GM19455 (cell line): Measurements from ENCODE around the gene ADSS1.

Experiments
- ATAC-seq: cut with Tn5 transposase; IDR thresholded peaks from one replicate; pipeline ENCODE4 v1.9.1; 2021; ENCODE audit not compliant: unreplicated experiment

ADSS1 gene

GRCh38 chr14:104731320-104732294 lies 7.6 kb downstream of the ADSS1 start:
- ATAC-seq, result no peak

DNA sequence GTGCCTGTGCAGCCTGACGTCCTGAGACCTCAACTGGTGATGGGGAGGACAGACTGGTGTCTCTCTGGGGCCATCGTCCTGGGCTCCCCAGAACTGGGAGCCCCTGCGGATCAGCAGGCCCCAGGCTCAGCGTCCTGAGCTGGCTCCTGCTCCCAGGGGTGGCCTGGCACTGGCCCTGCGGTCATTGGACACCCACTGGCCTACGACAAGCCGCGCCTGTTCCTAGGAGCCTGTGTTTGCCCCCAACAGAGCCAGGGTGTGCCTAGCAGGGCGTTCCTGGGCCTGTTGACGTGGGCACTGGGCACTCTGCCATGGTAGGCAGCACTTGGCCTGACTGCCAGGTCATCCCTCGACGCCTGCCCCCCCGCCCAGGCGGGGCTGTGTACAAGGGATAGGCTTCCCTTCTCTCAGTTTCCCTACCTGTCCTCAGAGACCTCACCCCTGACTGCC lies 8.4 kb downstream of the ADSS1 start:
- ATAC-seq, result no peak

DNA sequence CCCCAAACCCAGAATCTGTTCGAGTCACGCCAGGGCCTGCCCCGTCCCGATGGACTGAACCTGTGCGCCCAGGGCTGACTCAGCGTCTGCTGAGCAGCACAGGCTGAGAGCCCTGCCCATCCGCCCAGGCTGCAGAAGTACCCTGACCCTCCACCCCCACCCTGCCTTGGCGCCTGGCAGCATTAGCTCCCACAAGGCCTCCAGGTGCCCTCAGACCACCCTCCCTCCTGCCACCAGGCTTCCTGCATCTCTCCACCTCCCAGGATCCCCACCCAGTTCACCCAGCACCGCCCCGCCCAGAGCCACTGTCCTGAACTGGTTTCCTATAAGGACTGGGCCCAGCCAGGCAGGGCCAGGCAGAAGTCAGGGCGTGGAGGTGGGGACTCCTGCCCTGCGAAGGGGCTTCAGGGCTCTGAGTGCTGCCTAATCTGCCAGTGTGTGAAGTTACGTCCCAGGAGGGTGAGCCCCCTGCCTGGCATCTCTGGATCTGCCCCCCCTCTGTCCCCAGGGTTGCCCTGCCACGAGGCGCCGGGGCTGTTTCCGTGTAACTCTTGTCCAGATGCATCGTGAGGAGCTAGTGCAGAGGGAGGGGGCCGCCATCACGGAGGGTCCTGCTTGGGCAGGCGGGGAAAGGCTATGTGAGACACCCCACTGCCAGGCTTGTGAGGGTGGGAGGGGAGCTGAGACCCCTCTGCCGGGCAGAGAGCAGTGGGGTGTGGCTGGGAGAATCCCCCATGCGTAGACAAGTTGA lies 9.1 kb downstream of the ADSS1 start:
- ATAC-seq, result no peak

DNA sequence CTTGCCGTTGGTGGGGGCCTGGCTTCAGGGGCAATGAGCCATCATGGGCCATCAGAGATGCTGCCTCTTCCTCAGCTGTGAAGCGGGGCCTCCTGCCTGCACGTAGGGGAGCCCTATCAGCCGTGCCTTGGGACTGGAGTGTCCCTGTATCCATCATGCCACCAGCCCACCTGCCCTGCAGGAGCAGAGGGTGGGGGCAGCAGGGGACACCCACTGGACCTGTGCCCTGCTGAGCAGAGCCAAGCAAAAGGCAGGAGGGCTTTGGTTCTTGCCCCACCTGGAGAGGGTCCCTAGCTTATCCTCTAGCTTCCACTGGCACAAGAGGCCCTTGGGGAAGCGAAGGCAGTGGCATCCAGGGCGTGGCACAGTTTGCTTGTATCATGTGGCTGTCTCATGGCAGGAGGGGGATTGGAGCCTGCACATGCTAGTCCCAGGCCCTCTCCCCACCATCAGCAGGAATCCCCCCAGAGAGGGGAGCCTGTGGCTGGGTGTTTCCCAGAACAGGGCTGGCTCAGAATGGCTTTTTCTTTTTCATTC lies 10.1 kb downstream of the ADSS1 start:
- no peak for ATAC-seq

DNA sequence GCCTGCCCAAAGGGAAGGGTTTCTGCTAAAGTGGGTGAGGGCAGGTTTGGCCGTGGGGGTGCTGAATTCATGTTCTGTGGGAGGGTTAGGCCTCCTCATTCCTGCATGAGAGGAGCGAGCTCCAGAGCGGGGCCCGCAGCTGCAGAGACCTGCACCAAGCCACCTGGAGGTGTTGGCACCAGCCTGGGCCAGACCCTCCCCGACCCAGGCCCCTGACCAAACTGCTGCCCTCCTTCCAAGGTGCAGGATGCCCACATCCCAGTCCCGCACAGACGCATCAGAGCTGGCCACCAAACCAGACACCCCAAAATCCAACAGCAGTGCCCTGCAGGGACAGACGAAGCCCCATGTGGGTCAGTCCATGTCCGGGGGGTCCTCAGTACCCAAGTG lies 10.6 kb downstream of the ADSS1 start:
- no peak for ATAC-seq

DNA sequence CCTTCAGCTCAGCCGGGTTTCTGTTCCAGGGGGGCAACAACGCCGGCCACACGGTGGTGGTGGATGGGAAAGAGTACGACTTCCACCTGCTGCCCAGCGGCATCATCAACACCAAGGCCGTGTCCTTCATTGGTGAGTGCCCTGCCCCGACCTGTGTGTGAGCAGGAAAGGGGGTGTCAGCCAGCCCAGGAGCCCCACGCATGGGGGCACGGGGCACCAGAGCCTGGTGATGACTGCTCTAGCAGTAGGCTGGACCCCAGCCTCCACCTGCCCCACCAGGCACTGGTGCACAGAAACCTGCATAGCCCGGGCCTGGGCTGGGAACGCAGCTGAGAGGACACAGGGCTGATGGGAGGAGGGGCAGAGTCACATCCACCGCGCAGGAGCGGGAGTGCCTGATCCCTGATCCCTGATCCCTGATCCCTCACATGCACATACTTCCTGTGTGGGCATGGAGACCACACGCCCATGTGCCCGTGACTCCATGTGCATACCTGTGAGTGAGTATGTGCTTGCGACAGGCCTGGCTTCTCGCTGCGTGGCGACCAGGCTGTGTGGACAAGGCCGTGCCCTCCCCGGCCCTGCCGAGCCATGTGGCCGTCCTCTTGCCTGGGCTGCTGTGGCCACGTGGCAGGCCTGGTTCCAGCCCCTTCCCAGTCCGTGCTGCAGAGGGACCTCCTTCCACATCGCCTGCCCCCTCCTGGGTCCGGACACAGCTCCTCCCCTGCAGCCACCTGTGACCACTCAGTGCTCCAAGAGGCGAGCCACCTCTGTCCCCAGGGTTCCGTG lies 11.2 kb downstream of the ADSS1 start:
- ATAC-seq, result no peak

DNA sequence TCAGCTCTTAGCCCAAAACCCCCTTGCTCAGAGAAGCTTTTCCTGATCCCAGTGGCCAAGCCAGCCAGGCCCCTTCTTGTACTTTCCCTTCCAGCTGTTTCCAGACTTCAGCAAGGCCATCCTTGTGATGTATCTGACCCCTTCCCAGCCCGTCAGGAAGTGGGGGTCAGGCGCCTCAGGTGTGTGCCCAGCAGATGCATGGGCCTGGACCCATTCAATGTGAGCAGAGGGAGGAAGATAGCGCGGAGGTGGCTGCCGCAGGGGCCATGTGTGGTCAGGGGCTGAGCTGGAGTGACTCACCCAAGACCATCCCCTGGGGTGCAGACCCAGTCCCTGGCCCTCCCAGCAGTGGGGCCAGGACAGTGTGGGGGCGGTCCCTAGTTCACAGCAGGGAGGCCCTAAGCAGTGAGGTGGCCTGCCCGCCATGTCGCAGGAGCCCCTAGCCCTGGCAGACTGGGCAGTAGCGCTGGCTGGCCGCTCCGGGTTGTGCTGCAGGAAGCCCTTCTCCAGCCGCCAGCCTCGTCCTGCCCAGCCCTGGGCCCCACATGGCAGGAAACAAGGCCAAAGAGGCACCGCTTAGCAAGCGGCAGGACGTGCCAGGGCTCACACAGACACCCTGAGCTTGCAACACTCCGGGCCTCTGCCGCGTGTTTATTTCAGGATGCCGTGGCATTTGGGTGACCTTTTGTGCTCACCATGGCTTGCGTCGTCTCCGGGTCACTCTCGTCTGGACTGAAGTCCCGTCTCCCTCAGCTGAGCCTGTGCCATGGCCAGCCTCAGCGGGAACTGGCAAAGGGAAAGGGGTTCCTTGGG lies 12.0 kb downstream of the ADSS1 start:
- ATAC-seq, result no peak

DNA sequence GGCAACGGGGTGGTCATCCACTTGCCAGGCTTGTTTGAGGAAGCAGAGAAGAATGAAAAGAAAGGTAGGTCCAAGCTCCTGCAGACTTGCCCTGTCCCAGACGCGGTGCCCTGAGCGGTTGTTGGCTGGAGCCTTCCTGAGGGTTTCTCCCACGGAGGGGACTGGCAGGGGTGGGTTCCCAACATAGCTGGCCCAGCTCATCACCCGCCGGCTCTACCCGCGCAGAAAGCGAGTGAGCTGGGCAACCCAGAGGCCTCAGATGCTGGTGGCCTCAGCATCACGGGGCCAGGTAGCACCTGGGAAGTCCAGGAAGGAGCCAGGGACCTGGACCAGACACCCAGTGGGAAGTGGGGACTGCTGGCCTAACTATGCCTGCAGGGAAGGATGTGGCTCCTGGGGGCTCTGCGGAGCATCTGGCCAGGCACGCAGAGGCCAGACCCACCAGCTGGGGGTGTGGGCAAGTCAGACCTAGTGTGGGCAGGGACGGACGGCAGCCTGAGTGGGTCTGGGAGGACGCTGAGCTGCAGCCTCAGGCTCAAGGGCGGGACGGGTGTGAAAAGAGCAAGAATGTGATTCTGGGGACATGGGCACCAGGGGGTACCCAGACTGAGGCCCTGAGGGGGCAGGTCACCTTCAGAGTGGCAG lies 14.5 kb downstream of the ADSS1 start:
- ATAC-seq, result no peak

- ATAC-seq, result no peak
Observed at GRCh38 chr14:104739026-104739425, 15.0 kb downstream of the ADSS1 start.

- ATAC-seq, result no peak
Observed at GRCh38 chr14:104739546-104740516, 15.8 kb downstream of the ADSS1 start.

DNA sequence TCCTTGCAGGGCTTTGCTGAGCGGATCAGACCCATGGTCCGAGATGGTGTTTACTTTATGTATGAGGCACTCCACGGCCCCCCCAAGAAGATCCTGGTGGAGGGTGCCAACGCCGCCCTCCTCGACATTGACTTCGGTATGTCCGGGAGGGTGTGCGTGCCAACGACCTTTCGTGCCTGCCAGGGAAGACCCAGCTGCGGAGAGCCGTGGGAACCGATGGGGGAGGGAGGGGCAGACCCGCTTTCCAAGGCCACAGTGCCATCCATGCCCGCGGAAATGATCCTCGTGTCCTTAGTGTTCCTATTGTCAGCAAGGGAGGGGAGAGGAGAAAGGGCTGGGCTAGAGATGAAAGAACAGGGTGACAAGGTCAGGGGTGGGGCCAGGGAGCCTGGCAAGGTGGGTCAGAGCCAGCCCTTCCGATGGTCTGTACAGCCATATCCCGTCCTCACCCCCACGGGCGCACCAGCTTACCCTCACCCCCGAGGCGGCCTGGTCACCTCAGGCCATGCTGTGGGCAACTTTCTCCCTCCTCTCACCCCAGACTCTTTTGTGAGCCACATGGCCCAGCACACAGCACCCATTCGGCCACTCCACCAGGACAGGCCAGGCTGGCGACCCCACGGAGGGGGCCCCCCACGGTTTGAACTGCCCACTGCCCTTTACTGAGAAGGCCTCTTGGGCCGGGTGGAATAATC lies 17.2 kb downstream of the ADSS1 start:
- ATAC-seq, result no peak

DNA sequence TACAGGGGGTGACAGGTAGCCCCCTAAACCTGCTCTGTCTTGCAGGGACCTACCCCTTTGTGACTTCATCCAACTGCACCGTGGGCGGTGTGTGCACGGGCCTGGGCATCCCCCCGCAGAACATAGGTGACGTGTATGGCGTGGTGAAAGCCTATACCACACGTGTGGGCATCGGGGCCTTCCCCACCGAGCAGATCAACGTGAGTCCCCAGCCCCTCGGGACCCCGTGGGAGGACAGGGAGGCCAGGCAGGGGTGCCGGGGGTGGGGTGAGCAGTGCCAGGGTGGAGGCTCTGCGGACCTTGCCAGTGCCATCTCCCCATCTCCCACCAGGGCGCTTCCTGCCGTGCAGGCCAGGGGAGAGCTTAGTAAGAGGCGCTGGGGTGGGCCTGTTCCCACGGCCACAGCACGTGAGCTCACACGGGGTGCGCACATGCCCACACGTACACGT lies 17.8 kb downstream of the ADSS1 start:
- ATAC-seq, result no peak

GRCh38 chr14:104742586-104743455 lies 18.8 kb downstream of the ADSS1 start:
- ATAC-seq, result no peak

GRCh38 chr14:104743461-104744380 lies 19.7 kb downstream of the ADSS1 start:
- no peak for ATAC-seq

DNA sequence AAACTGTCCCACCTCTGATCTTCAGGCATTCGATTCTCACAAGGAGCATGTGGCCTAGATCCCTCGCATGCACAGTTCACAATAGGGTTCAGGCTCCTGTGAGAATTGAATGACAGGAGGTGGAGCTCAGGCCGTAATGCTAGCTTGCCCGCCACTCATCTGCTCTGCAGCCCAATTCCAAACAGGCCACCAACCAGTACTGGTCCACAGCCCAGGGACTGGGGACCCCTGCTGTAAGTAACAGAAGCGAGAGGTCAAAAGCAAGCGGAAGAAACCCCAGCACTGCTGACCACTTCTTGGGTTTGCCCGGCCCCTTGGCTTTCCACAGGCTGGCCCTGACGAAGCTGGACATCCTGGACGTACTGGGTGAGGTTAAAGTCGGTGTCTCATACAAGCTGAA lies 20.5 kb downstream of the ADSS1 start:
- no peak for ATAC-seq

- ATAC-seq, result no peak
Observed at GRCh38 chr14:104745431-104745830, 21.4 kb downstream of the ADSS1 start.
